K562 (cell line): ENCODE results near the gene SRD5A1. TPM values are rescaled to one million over a fixed set of nuclear protein-coding genes. Genes with fewer than 3 reads are reported as not detected.

Experiments
- ATAC-seq: fragments of 200-7000 bp; cut with Tn5 transposase; 3 replicates; pipeline ENCODE4 v1.9.1; 2020; ENCODE audit warnings: moderate library complexity
- BruUV-seq: library from RNA; stranded (reverse); fragments of 400-500 nt; replicated peaks from 2 replicates; lab custom pipeline; 2021; lab: Mats Ljungman, UMichigan
- CTCF ChIA-PET: fragments of 300-600 bp; formaldehyde crosslinking; extraction: SDS; loops from one replicate; lab custom pipeline; 2021; ENCODE audit warnings: low intra/inter-chr PET ratio; lab: Yijun Ruan, JAX
- POLR2A ChIA-PET: fragments of 300-600, 350-650 bp; sonication (Branson Sonifier 250); formaldehyde crosslinking; extraction: SDS; loops from one replicate; lab custom pipeline; 2021; ENCODE audit warnings: antibody characterized with exemption, inconsistent platforms; lab: Yijun Ruan, JAX
- DNase-seq, 4 experiments: peaks; one replicate each; pipeline versions ENCODE4 v3.0.0 to v3.0.0-alpha.2; 2011 to 2018; ENCODE audit warnings: low spot score in 3 of 4, mixed read lengths in 3 of 4; ENCODE audit errors: extremely low read depth in 1 of 4
- FAIRE-seq: peaks from 2 replicates; lab custom pipeline; 2011; peaks lifted over from hg19 to GRCh38; lab: Jason Lieb, UNC
- H2AFZ ChIP-seq: 2 replicates; pipeline ENCODE4 v1.6.0; 2011; ENCODE audit warnings: low read depth, low read length, control low read depth, inconsistent platforms
- H3K27ac ChIP-seq: fragments of 200-600 bp; 3 replicates; pipeline ENCODE4 v1.8.0; 2011; ENCODE audit warnings: low read depth, mild to moderate bottlenecking, control low read depth, inconsistent platforms, low read length, moderate library complexity, mixed read lengths; ENCODE audit errors: extremely low read depth
- H3K27me3 ChIP-seq, 2 experiments: fragments of 300-600 bp in 1 of 2; 2 replicates in 1 of 2; 3 replicates in 1 of 2; pipeline versions ENCODE4 v1.6.0 to v1.8.0; 2011; ENCODE audit warnings: inconsistent platforms in 2 of 2, low read length in 2 of 2, mild to moderate bottlenecking in 1 of 2, mixed read lengths in 1 of 2, moderate library complexity in 1 of 2; ENCODE audit not compliant: control insufficient read depth in 2 of 2, insufficient read depth in 2 of 2
- H3K36me3 ChIP-seq: fragments of 300-600 bp; 3 replicates; pipeline ENCODE4 v1.8.0; 2011; ENCODE audit warnings: mild to moderate bottlenecking, low read length, inconsistent platforms; ENCODE audit not compliant: control insufficient read depth, insufficient read depth
- H3K4me1 ChIP-seq, 2 experiments: fragments of 200-600 bp in 1 of 2; replicated peaks in 1 of 2; 2 replicates in 1 of 2; 3 replicates in 1 of 2; pipeline versions ENCODE4 v1.5.1 to v1.8.0; 2011; ENCODE audit warnings: inconsistent platforms in 2 of 2, low read length in 2 of 2, mild to moderate bottlenecking in 1 of 2, mixed read lengths in 1 of 2, moderate library complexity in 1 of 2; ENCODE audit not compliant: control insufficient read depth in 2 of 2, insufficient read depth in 2 of 2
- H3K4me2 ChIP-seq: 2 replicates; pipeline ENCODE4 v1.6.1; 2011; ENCODE audit warnings: low read length, control low read depth, inconsistent platforms, mixed read lengths; ENCODE audit not compliant: insufficient read depth
- H3K4me3 ChIP-seq: fragments of 200-600 bp; sonication (generic), shearing (Covaris generic); 2 replicates; pipeline ENCODE4 v1.5.1; 2016; ENCODE audit warnings: control low read depth, inconsistent platforms
- H3K79me2 ChIP-seq: fragments of 200-600 bp; 3 replicates; pipeline ENCODE4 v1.8.0; 2011; ENCODE audit warnings: low read length, inconsistent platforms; ENCODE audit not compliant: control insufficient read depth, insufficient read depth
- H3K9ac ChIP-seq, 2 experiments: 2 replicates each; pipeline versions ENCODE4 v1.6.0 to v1.6.1; 2011; ENCODE audit warnings: low read depth in 2 of 2, low read length in 2 of 2, control low read depth in 1 of 2, inconsistent platforms in 1 of 2, mild to moderate bottlenecking in 1 of 2, mixed read lengths in 1 of 2; ENCODE audit not compliant: insufficient read depth in 1 of 2
- H3K9me1 ChIP-seq: one replicate; pipeline ENCODE4 v1.6.0; 2011; ENCODE audit warnings: inconsistent platforms, mild to moderate bottlenecking, low read length, moderate library complexity; ENCODE audit not compliant: control insufficient read depth, insufficient read depth
- H3K9me3 ChIP-seq: replicated peaks from 2 replicates; pipeline ENCODE4 v1.5.1; 2011; ENCODE audit warnings: low read depth, low read length, inconsistent platforms; ENCODE audit not compliant: control insufficient read depth, insufficient read depth
- H4K20me1 ChIP-seq: replicated peaks from 2 replicates; pipeline ENCODE4 v1.6.1; 2011; ENCODE audit warnings: low read length, inconsistent platforms, mixed read lengths; ENCODE audit not compliant: control insufficient read depth, insufficient read depth
- CC2D1A ChIP-seq: fragments of 450-650 bp; IDR thresholded peaks from 2 replicates; pipeline ENCODE4 v1.6.1; 2017; ENCODE audit warnings: mild to moderate bottlenecking
- CHD2 ChIP-seq: IDR thresholded peaks from 2 replicates; pipeline ENCODE4 v1.6.1; 2011; ENCODE audit warnings: low read depth, low read length
- DACH1 ChIP-seq: fragments of 450-650 bp; IDR thresholded peaks from 2 replicates; pipeline ENCODE4 v1.6.1; 2018; ENCODE audit not compliant: partially characterized antibody
- KLF13 ChIP-seq: fragments of 450-650 bp; IDR thresholded peaks from 2 replicates; pipeline ENCODE4 v1.6.1; 2016; ENCODE audit warnings: missing genetic modification characterization, low read depth, mild to moderate bottlenecking, missing compliant biosample characterization, moderate library complexity, borderline replicate concordance
- MCM2 ChIP-seq: fragments of 450-650 bp; IDR thresholded peaks from 2 replicates; pipeline ENCODE4 v1.6.1; 2017; ENCODE audit warnings: low read depth, mild to moderate bottlenecking
- MED1 ChIP-seq: sonication (generic); formaldehyde crosslinking; IDR thresholded peaks from 2 replicates; pipeline ENCODE4 v1.8.1; 2023; ENCODE audit warnings: missing genetic modification reagents, borderline replicate concordance
- NBN ChIP-seq: fragments of 450-650 bp; IDR thresholded peaks from 2 replicates; pipeline ENCODE4 v1.6.1; 2016; ENCODE audit warnings: low read depth, mild to moderate bottlenecking
- PBX2 ChIP-seq, 2 experiments: IDR thresholded peaks in 1 of 2; conservative IDR thresholded peaks in 1 of 2; 2 replicates each; pipeline ENCODE4 v1.6.1; 2016; ENCODE audit warnings: low read depth in 2 of 2, mild to moderate bottlenecking in 1 of 2, missing compliant biosample characterization in 1 of 2, missing genetic modification characterization in 1 of 2, moderate library complexity in 1 of 2
- POLR3A ChIP-seq: IDR thresholded peaks from 2 replicates; pipeline ENCODE4 v1.6.1; 2011; ENCODE audit warnings: borderline replicate concordance, mild to moderate bottlenecking, moderate library complexity; ENCODE audit not compliant: insufficient read length, insufficient read depth; ENCODE audit errors: extremely low read depth
- RFX7 ChIP-seq: fragments of 250-450 bp; sonication (Bioruptor Pico); IDR thresholded peaks from 2 replicates; pipeline ENCODE4 v1.5.1; 2021; ENCODE audit warnings: mild to moderate bottlenecking
- ZFP1 ChIP-seq: fragments of 450-650 bp; formaldehyde crosslinking; IDR thresholded peaks from 2 replicates; pipeline ENCODE4 v1.4.0; 2020; ENCODE audit warnings: mild to moderate bottlenecking, mixed read lengths
- WGBS: fragments of 100-300 bp; shearing (Covaris generic); methylation state at CpG from one replicate; pipeline ENCODE4 v1.1.6; 2016; ENCODE audit warnings: low coverage, mixed read lengths; ENCODE audit not compliant: insufficient coverage; ENCODE audit errors: missing lambda C conversion rate; 5-methylcytosine and 5-hydroxymethylcytosine counted together
- in situ Hi-C: fragments of 300-500 bp; cut with MboI; formaldehyde crosslinking; loops from 4 replicates; pipeline ENCODE4 v1.15.0; 2018; ENCODE audit warnings: inconsistent platforms, mixed read lengths
- intact Hi-C: fragments of 100-400 bp; cut with micrococcal nuclease; formaldehyde crosslinking; loops from 2 replicates; pipeline ENCODE4 v1.14.2; 2022
- polyA plus RNA-seq, 8 experiments: library from polyadenylated mRNA; depleted of rRNA in 4 of 8; stranded (reverse) in 5 of 8; unstranded in 3 of 8; fragments of >200 nt; fragmentation: Nextera tagmentation in 2 of 8; fragmentation: Illumina TruSeq in 1 of 8; extraction: Ambion mirVana in 2 of 8; extraction: Trizol in 1 of 8; gene quantifications; 2 replicates each; pipeline versions ENCODE4 v1.2.1 to v1.2.3, GENCODE V29; 2011 to 2014; ENCODE audit warnings: inconsistent platforms in 1 of 8, missing spikeins in 1 of 8
- total RNA-seq, 7 experiments: library from RNA; depleted of rRNA in 6 of 7; stranded (reverse); fragments of >200 nt in 6 of 7; fragmentation: Illumina TruSeq in 2 of 7; extraction: Trizol in 2 of 7; gene quantifications; 2 replicates each; pipeline versions ENCODE4 v1.2.1 to v1.2.3, GENCODE V29; 2011 to 2021; ENCODE audit warnings: low replicate concordance in 1 of 7
- TF ChIP-seq, protein P1 (sequence below): sonication (generic); formaldehyde crosslinking; IDR thresholded peaks from 2 replicates; pipeline ENCODE4 v1.8.0; 2022; ENCODE audit warnings: missing genetic modification reagents, mild to moderate bottlenecking, moderate library complexity, borderline replicate concordance

SRD5A1 gene
- total and polyA plus RNA-seq, 9 of the 15 experiments (the other 6 are each of a cell fraction or from before 2014, with no cell fraction given), result 1.3 to 22.6 (median 8.1) TPM

- intact Hi-C loops, result no loop called here
- no peaks in the 10 kb centered on the region for H3K36me3 ChIP-seq
- 5% methylated on average over 1 of the region's 1 CpG for WGBS
- H3K9me1 ChIP-seq, result no peaks in the 10 kb centered on the region
- DNase-seq (peak in 1 of 4 experiments; percentile 5), ATAC-seq (no peak), FAIRE-seq (no peak)
- H3K27me3 ChIP-seq, result peaks cover 4 to 11% of the 10 kb centered on the region in 2 experiments; a peak in 1 of 5 replicates
- H2AFZ ChIP-seq, result peak overlapping the region; percentile 5; the same call in 1 of the 2 replicates
- no peak overlapping the region for H3K4me2 ChIP-seq
- H3K27ac ChIP-seq, result no peak overlapping the region
- TF ChIP-seq, protein P1, sequence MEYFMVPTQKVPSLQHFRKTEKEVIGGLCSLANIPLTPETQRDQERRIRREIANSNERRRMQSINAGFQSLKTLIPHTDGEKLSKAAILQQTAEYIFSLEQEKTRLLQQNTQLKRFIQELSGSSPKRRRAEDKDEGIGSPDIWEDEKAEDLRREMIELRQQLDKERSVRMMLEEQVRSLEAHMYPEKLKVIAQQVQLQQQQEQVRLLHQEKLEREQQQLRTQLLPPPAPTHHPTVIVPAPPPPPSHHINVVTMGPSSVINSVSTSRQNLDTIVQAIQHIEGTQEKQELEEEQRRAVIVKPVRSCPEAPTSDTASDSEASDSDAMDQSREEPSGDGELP (CRISPR knock-in tag), result peak; percentile 33; the same call in 1 of the 2 replicates
- TF ChIP-seq KLF13 (tag) (no peak), ZFP1 (CRISPR knock-in tag) (no peak), PBX2 (CRISPR knock-in tag; IDR thresholded peaks at IDR 0.05; ENCODE audit: low read depth) (no peak), PBX2 (tag; conservative IDR thresholded peaks at IDR 0.05; ENCODE audit: low read depth) (0 out of 2 replicates have a peak, but pooled peaks have one; percentile 17), RFX7 (CRISPR knock-in tag) (no peak), NBN (no peak), DACH1 (no peak), POLR3A (no peak), MCM2 (no peak), CHD2 (no peak), CC2D1A (no peak), MED1 (CRISPR knock-in tag) (no peak)
- H3K79me2 ChIP-seq, result no peaks in the 10 kb centered on the region; the same call in 2 of the 3 replicates
- H3K9me3 ChIP-seq, result no peaks in the 10 kb centered on the region
- H3K4me1 ChIP-seq, result peaks cover 6 to 11% of the 10 kb centered on the region in 2 experiments; a peak in 3 of 5 replicates
- H3K9ac ChIP-seq, result no peak overlapping the region
- BruUV-seq, result no TSS peak
- in situ Hi-C loops, result no loop called here
- POLR2A ChIA-PET, result interaction anchor here (0.7 to 1.0 kb wide), 3 partner anchors 9 to 73 kb away, joined by 3 to 4 read pairs (median 3); no protein-coding TSS in a partner anchor
- no peak overlapping the region for H3K4me3 ChIP-seq
- H4K20me1 ChIP-seq, result no peaks in the 10 kb centered on the region
- CTCF ChIA-PET, result no interaction called here
These were observed 75.6 kb downstream of the SRD5A1 start for GRCh38 chr5:6708814-6709213.
